ENCODE results near the gene ABAT.

GRCh38 chr16:8713635-8714172 is 39.3 kb downstream of the ABAT start:
- TF ChIP-seq CTCF (IDR thresholded peaks at IDR 0.05) (no peak), POLR2A (IDR thresholded peaks at IDR 0.05) (no peak)

Measured in right lobe of liver (tissue), 4 donors.